GM23338 (cell line): ENCODE results near the gene TCERG1L.

Source experiments
- CREB1 ChIP-seq: fragments of 250-450 bp; sonication (Bioruptor Pico); IDR thresholded peaks from 2 replicates; pipeline ENCODE4 v1.5.0; 2020; ENCODE audit warnings: low read depth, mild to moderate bottlenecking, moderate library complexity
- CTCF ChIP-seq, 2 experiments: fragments of 200-600 bp in 1 of 2; sonication (generic) in 1 of 2; conservative IDR thresholded peaks; 2 replicates each; pipeline versions ENCODE4 v1.5.1 to v1.6.1; 2016 to 2017; ENCODE audit warnings: antibody characterized with exemption in 2 of 2, low read depth in 2 of 2, mild to moderate bottlenecking in 2 of 2, moderate library complexity in 1 of 2
- ETS1 ChIP-seq: IDR thresholded peaks from 2 replicates; pipeline ENCODE4 v1.6.1; 2016; ENCODE audit warnings: antibody characterized with exemption
- EZH2 ChIP-seq: fragments of 200-600 bp; sonication (generic); IDR thresholded peaks from one replicate; pipeline ENCODE4 v1.8.0; 2017; ENCODE audit warnings: antibody characterized with exemption, mild to moderate bottlenecking, low read depth; ENCODE audit not compliant: unreplicated experiment
- EZH2phosphoT487 ChIP-seq: fragments of 200-600 bp; sonication (generic); IDR thresholded peaks from one replicate; pipeline ENCODE4 v1.8.1; 2018; ENCODE audit warnings: antibody characterized with exemption; ENCODE audit not compliant: unreplicated experiment
- JUNB ChIP-seq: IDR thresholded peaks from one replicate; pipeline ENCODE4 v1.6.1; 2016; ENCODE audit warnings: antibody characterized with exemption; ENCODE audit not compliant: unreplicated experiment
- NANOG ChIP-seq: IDR thresholded peaks from 2 replicates; pipeline ENCODE4 v1.6.1; 2016; ENCODE audit warnings: antibody characterized with exemption, borderline replicate concordance
- POLR2AphosphoS5 ChIP-seq: IDR thresholded peaks from 2 replicates; pipeline ENCODE4 v1.6.1; 2016; ENCODE audit warnings: antibody characterized with exemption, low read depth
- STAT1 ChIP-seq: IDR thresholded peaks from one replicate; pipeline ENCODE4 v1.6.1; 2016; ENCODE audit warnings: antibody characterized with exemption; ENCODE audit not compliant: unreplicated experiment

- no peak for TF ChIP-seq CTCF (conservative IDR thresholded peaks at IDR 0.05; ENCODE audit: low read depth in 2 of 2)
- no peak for TF ChIP-seq EZH2
- no peak for TF ChIP-seq CREB1
- no peak for TF ChIP-seq ETS1
- TF ChIP-seq EZH2phosphoT487 = no peak
- TF ChIP-seq POLR2AphosphoS5 = no peak
- no peak for TF ChIP-seq STAT1
- TF ChIP-seq JUNB = no peak
- no peak for TF ChIP-seq NANOG
Measured at GRCh38 chr10:131096031-131096430, 215.5 kb downstream of the TCERG1L start.
